GM10266 (cell line): Measurements from ENCODE around the gene SMIM3.
"Not testable (repeated sequence)": the region's sequence is repeated elsewhere in the genome, so short reads cannot be mapped to it uniquely, and the experiment has no call there.

Experiments used
- DNase-seq: peaks from one replicate; pipeline ENCODE4 v3.0.0; 2012; ENCODE audit errors: extremely low spot score
- TF ChIP-seq, protein P1 (sequence below): IDR thresholded peaks from 2 replicates; pipeline ENCODE4 v1.5.1; 2012; ENCODE audit warnings: mild to moderate bottlenecking, low read depth; ENCODE audit not compliant: control insufficient read depth, insufficient read depth; ENCODE audit errors: missing control alignments

The SMIM3 gene

DNA sequence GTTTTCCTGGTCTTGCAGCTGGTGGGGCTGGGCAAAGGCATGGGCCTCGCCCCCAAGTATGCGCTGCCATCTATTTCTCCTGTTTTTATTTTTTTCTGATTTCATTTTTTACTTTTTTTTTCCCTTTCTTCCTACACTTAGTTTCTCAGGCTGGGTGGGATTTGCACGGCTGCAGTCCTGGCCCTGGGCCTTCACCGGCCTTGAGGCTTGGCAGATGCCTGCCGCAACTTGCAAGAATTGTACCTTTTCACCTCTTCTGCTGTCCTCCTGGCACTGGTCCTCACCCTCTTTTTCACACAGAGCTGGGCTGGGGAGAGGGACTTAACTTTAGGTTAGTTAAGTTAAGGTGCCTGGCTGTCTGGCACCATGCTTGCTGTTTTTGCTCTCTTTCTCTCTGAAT, 57.5 kb downstream of the SMIM3 start:
- TF ChIP-seq, protein P1, sequence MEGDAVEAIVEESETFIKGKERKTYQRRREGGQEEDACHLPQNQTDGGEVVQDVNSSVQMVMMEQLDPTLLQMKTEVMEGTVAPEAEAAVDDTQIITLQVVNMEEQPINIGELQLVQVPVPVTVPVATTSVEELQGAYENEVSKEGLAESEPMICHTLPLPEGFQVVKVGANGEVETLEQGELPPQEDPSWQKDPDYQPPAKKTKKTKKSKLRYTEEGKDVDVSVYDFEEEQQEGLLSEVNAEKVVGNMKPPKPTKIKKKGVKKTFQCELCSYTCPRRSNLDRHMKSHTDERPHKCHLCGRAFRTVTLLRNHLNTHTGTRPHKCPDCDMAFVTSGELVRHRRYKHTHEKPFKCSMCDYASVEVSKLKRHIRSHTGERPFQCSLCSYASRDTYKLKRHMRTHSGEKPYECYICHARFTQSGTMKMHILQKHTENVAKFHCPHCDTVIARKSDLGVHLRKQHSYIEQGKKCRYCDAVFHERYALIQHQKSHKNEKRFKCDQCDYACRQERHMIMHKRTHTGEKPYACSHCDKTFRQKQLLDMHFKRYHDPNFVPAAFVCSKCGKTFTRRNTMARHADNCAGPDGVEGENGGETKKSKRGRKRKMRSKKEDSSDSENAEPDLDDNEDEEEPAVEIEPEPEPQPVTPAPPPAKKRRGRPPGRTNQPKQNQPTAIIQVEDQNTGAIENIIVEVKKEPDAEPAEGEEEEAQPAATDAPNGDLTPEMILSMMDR: no peak

DNA sequence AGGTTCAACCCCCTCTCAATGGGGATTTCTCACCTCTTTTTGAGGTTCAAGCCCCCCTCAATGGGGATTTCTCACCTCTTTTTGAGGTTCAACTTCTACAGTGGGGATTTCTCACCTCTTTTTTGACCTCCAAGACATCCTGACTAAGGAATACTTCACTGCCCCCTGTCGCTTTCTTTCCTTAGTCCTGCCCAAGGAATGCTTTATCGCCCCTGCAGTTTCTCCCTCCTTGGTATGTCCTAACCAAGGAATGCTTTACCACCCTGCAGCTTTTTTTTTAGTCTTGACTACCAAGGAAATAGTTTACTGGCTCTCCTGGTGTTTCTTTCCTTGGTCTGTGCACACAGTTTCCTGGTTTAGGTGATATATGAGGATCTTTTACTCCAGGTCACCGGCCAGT, 58.1 kb downstream of the SMIM3 start:
- DNase-seq: no peak
- TF ChIP-seq, protein P1: no peak

More for the DNA sequence above, 57.5 kb downstream of the SMIM3 start:
- no peak for DNase-seq

DNA sequence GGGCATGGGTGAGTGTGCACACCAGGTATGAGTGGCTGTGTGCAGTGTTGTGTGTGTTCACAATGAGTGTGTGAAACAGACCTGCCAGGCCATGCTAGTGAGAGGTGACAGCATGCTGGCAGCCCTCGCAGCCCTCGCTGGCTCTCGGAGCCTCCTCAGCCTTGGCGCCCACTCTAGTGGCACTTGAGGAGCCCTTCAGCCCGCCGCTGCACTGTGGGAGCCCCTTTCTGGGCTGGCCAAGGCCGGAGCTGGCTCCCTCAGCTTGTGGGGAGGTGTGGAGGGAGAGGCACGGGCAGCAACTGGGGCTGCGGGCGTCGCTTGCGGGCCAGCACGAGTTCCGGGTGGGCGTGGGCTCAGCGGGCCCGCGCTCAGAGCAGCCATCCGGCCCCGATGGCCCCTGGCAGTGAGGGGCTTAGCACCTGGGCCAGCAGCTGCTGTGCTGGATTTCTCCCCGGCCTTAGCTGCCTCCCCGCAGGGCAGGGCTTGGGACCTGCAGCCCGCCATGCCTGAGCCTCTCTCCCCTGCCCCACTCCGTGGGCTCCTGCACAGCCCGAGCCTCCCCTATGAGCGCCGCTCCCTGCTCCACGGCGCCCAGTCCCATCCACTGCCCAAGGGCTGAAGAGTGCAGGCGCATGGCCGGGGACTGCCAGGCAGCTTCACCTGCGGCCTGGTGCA, 66.8 kb downstream of the SMIM3 start:
- not testable (repeated sequence) for DNase-seq

DNA sequence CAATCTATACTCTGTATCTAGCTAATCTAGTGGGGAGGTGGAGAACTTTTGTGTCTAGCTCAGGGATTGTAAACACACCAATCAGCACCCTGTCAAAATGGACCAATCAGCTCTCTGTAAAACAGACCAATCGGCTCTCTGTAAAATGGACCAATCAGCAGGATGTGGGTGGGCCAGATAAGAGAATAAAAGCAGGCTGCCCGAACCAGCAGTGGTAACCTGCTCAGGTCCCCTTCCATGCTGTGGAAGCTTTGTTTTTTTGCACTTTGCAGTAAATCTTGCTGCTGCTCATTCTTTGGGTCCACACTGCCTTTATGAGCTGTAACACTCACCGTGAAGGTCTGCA, 67.7 kb downstream of the SMIM3 start, which contains the start of gene IRGM:
Gene IRGM (plus strand): TSS at position 214 of the 346 bp plus-strand sequence. CDS start 1,603 bp downstream, outside the sequence.
- DNase-seq: not testable (repeated sequence)
